ENCODE data around the gene BEX3. TPM values are rescaled to one million over a fixed set of nuclear protein-coding genes. Genes with fewer than 3 reads are reported as not detected.

The BEX3 gene
- total RNA-seq = 100 to 1,000 TPM; 121 to 211 (median 202) TPM

DNA sequence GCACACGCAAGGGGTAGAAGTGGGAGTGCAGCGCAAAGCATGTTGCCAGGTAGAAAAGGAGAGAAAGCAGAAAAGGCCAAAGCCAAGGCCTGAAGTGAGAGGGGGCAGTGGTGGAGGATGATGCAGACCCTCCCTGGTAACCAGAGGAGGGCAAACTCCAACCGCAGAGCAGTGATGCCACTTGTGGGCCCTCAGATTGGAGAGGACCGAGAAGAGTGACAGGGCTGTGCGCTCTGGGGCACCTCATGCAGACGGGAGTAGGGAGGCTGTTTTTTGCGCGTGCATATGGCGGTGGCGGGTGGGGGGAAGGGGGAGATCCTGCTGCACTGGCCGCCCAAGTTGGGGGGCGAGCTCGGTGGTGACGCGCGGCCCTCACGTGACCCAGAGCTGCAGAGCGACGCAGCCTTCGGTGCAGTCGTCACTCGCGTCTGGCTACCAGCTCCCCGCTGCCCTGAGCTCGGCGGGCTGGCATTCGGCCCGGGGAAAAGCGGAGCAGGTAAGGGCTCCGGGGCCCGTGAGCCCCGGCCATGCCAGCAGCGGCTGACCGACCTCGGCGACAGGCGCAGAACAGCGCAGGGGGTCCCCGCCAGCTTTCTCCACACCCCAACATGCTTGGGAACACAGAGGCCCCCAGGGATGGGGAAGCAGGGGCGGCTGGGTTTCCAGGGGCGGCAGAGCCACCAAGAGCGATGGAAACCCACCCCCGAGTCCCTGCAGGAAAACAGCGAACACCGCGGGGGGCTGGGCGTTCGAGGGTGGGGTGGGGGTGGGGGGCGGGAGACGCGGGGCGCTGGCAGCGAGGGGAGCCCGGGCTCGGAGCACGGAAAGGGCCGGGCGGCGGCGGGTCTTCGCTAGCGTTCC is at the start of gene BEX3:
Gene BEX3, plus strand, starts transcription at position 421 of the 861 bp plus-strand sequence. CDS start 984 bp downstream, outside the sequence.
- H3K27ac ChIP-seq = peak within 1 kb of the TSS; percentile 77 to 92 (median 87)
- no peaks in the 10 kb centered on the region for H3K9me3 ChIP-seq
- peak within 1 kb of the TSS; percentile 48 to 79 (median 64) for H3K4me3 ChIP-seq
- peak; percentile 6 to 15 for DNase-seq (ENCODE audit: low spot score in 2 of 2)
- H3K36me3 ChIP-seq = no peaks in the 10 kb centered on the region
- H3K4me1 ChIP-seq = no peaks in the 10 kb centered on the region
- TF ChIP-seq POLR2A (IDR thresholded peaks at IDR 0.05) (peak in 1 of 2 donors; percentile 63), EP300 (IDR thresholded peaks at IDR 0.05) (peak; percentile 15 to 71)
- TF ChIP-seq, protein P1, sequence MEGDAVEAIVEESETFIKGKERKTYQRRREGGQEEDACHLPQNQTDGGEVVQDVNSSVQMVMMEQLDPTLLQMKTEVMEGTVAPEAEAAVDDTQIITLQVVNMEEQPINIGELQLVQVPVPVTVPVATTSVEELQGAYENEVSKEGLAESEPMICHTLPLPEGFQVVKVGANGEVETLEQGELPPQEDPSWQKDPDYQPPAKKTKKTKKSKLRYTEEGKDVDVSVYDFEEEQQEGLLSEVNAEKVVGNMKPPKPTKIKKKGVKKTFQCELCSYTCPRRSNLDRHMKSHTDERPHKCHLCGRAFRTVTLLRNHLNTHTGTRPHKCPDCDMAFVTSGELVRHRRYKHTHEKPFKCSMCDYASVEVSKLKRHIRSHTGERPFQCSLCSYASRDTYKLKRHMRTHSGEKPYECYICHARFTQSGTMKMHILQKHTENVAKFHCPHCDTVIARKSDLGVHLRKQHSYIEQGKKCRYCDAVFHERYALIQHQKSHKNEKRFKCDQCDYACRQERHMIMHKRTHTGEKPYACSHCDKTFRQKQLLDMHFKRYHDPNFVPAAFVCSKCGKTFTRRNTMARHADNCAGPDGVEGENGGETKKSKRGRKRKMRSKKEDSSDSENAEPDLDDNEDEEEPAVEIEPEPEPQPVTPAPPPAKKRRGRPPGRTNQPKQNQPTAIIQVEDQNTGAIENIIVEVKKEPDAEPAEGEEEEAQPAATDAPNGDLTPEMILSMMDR (IDR thresholded peaks at IDR 0.05) = no peak
- peaks cover 0 to 27% of the 10 kb centered on the region in 2 donors for H3K27me3 ChIP-seq
- 9 to 44% methylated on average over 16 to 36 of the region's 62 CpGs for WGBS, 2 donors

DNA sequence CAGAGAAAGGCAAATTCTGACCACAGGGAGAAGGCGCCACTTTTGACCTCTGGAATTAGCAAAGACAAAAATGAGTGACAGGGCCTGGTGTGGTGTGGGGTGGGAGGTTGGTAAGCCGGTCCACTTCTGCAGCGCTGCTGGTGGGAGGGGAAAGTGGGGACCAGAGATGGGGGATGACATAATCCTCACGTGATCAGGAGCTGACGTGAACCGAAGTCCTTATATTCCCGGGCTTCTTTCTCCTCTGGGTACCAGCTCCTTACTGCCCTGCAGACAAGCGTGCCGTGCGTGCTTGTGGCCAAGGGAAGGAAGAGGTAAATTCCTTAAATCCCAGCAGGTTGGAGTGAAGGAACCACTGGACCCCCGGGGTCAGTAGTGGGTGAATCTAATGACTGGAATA is 46.3 kb upstream of the BEX3 start, which contains the start of gene TCEAL7:
Gene TCEAL7, plus strand, starts transcription at position 249 of the 400 bp plus-strand sequence. CDS start 1,165 bp downstream, outside the sequence.
- 1 to 41% methylated on average over 11 of the region's 11 CpGs for WGBS, 2 donors
- H3K4me1 ChIP-seq = no peaks in the 10 kb centered on the region
- H3K27ac ChIP-seq = peak within 1 kb of the TSS in 3 of 4 donors; percentile 54 to 79 (median 61)
- H3K4me3 ChIP-seq = peak within 1 kb of the TSS; percentile 12 to 48 (median 24)
- H3K27me3 ChIP-seq = peaks cover 0 to 23% of the 10 kb centered on the region in 2 donors
- TF ChIP-seq, protein P1 (IDR thresholded peaks at IDR 0.05) = no peak
- TF ChIP-seq POLR2A (IDR thresholded peaks at IDR 0.05) (peak; percentile 19 to 52), EP300 (IDR thresholded peaks at IDR 0.05) (peak in 1 of 2 donors; percentile 82)
- peak in 1 of 2 donors; percentile 20 for DNase-seq (ENCODE audit: low spot score in 2 of 2)
- no peaks in the 10 kb centered on the region for H3K36me3 ChIP-seq
- no peaks in the 10 kb centered on the region for H3K9me3 ChIP-seq

DNA sequence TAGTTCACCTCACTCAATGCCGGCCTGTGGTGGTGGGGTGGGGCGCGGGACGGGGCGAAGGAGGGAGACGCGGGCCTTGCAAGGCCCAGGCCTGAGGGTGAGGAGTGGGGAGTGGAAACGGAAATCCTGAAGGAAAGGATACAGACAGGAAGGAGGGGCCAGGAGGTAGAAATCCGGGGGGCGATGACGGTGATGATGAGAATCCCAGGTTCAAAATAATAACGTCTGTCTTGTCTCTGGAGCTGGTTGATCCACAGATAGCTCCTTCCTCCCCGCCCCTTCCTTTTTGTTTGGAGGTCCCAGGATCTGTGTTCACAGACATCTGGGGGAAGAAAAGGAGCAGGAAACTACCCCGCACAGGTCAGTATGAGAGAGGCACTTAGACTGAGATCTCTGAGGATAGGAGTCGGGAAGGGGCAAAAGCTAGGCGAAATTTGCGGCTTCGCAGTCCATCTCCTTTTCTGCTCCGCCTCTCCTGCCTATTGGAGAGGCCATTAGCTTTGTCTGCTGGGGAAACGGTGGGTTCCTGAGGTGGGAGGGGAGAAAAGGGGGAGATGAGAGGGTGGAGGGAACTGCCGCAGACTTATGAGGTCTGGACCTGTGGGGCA is 45.6 kb upstream of the BEX3 start:
- TF ChIP-seq POLR2A (IDR thresholded peaks at IDR 0.05) (no peak), EP300 (IDR thresholded peaks at IDR 0.05) (no peak)
- TF ChIP-seq, protein P1 (IDR thresholded peaks at IDR 0.05) = no peak
- Histone ChIP-seq H3K4me3 (peak overlapping the region; percentile 12 to 48 (median 24)), H3K36me3 (no peaks in the 10 kb centered on the region), H3K9me3 (no peaks in the 10 kb centered on the region), H3K4me1 (no peaks in the 10 kb centered on the region), H3K27ac (peak overlapping the region in 3 of 4 donors; percentile 54 to 79 (median 61)), H3K27me3 (peaks cover 0 to 23% of the 10 kb centered on the region in 2 donors)
- WGBS, 2 donors = 2 to 32% methylated on average over 20 to 21 of the region's 21 CpGs
- DNase-seq (ENCODE audit: low spot score in 2 of 2) = no peak

DNA sequence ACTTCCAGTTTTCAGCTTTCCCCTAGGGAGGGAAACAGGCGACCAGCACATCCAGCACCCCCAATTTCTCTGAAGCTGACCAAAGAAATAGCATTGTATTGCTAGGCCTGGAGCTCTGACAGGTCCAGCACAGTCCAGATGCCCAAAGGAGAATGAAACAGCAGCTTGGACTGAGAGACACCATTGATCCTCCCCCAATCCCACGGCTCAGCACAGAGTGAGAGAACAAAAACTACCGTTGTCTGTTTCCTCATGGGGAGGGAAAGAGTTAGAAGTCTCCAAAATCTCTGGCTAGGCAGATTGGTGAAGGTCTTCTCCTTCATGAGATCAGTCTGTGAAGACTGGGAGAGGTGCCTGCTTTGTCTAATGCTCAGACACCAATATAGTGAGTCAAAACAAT is 37.7 kb upstream of the BEX3 start:
- H3K4me1 ChIP-seq = no peaks in the 10 kb centered on the region
- WGBS, 2 donors = 20 to 32% methylated on average over 1 to 3 of the region's 3 CpGs
- no peaks in the 10 kb centered on the region for H3K36me3 ChIP-seq
- no peaks in the 10 kb centered on the region for H3K9me3 ChIP-seq
- no peak for TF ChIP-seq EP300 (IDR thresholded peaks at IDR 0.05)
- no peak overlapping the region for H3K27ac ChIP-seq
- H3K27me3 ChIP-seq = peaks cover 0 to 32% of the 10 kb centered on the region in 2 donors
- no peak for DNase-seq (ENCODE audit: low spot score in 2 of 2)
- H3K4me3 ChIP-seq = no peak overlapping the region

DNA sequence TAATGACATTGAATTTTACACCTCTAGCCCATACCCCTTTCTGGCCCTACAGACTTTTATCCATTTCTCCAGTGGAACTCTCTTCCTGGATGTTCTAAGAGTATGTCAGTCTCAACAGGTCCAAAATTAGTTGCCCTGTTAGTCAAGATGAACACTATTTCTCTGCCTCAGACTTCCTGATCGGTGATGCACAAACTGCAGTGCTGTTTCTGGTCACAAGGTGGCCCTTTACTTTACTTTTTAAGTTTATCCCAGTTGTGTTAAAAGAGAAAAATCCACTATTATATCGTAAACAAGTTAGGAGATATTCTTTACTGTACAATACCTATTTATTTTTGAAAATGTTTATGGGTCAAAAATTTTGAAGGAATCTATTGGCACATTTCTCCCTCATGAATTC is 33.2 kb upstream of the BEX3 start:
- no peak overlapping the region for H3K27ac ChIP-seq
- H3K9me3 ChIP-seq = no peaks in the 10 kb centered on the region
- H3K27me3 ChIP-seq = peaks cover 0 to 48% of the 10 kb centered on the region in 2 donors
- TF ChIP-seq, protein P1 (IDR thresholded peaks at IDR 0.05) = peak; percentile 50 to 65 (median 61)
- TF ChIP-seq POLR2A (IDR thresholded peaks at IDR 0.05) (no peak), EP300 (IDR thresholded peaks at IDR 0.05) (no peak)
- peak; percentile 17 to 72 for DNase-seq (ENCODE audit: low spot score in 2 of 2)
- no peaks in the 10 kb centered on the region for H3K4me1 ChIP-seq
- no peak overlapping the region for H3K4me3 ChIP-seq
- H3K36me3 ChIP-seq = no peaks in the 10 kb centered on the region
- 0 to 16% methylated on average over 2 of the region's 2 CpGs for WGBS, 2 donors
